ENCODE data around the gene DMD.

The DMD gene

GRCh38 chrX:31271615-31272471, 1939.5 kb downstream of the DMD start:
- intact Hi-C loops (cut with DNase I) = no loop called here
- peak in 1 of 42 donors; percentile 16 for DNase-seq

- intact Hi-C loops (cut with DNase I) = no loop called here
- DNase-seq = no peak
Measured at GRCh38 chrX:31269914-31270313, 1941.4 kb downstream of the DMD start.

GRCh38 chrX:31268359-31268758, 1943.0 kb downstream of the DMD start:
- intact Hi-C loops (cut with DNase I) = no loop called here
- DNase-seq = no peak

GRCh38 chrX:31266203-31267076, 1944.9 kb downstream of the DMD start:
- peak in 41 of 42 donors; percentile 17 to 82 (median 55) for DNase-seq

DNA sequence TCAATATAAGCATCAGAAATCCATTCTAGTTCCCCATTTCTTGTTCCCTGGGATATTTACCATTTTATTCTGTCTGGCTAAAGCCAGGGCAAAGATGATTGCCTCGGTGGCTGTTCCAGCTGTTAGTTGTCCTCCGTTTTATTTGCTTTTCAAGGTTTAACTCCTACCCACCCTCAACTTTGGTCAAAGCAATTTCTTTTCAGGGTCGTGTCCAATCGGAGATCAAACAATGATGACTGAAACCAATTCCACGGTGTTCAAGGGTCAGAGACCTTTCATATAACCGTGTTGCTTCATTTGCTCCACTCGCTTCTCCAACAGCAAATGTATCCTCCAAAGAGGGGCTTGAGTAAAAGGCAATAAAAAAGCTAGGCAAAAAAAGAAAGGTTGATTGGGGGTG, 1946.0 kb downstream of the DMD start:
- intact Hi-C loops (cut with DNase I) = no loop called here
- DNase-seq = no peak

More at GRCh38 chrX:31266203-31267076, 1944.9 kb downstream of the DMD start:
- intact Hi-C loops (cut with DNase I) = no loop called here

- intact Hi-C loops (cut with DNase I) = no loop called here
- DNase-seq = no peak
Measured at GRCh38 chrX:31260351-31260750, 1951.0 kb downstream of the DMD start.

DNA sequence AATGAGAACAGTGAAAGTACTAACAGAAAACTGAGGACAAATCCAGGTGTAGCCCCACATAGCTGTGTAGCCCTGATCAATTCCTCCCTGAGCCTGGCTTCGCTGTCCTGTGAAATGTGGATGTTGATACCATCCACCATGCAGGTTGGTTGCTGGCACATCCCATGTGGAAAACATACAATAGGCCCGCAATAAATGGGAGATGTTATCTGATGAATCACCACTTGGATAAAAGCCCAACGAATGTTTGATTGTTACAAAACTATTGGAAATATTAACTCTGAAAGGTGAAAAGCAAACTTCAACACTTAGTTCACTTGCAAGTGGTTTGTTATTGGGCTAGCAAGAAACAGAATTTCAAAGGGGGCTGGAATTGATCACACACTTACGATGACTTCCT, 1953.2 kb downstream of the DMD start:
- intact Hi-C loops (cut with DNase I) = no loop called here

DNA sequence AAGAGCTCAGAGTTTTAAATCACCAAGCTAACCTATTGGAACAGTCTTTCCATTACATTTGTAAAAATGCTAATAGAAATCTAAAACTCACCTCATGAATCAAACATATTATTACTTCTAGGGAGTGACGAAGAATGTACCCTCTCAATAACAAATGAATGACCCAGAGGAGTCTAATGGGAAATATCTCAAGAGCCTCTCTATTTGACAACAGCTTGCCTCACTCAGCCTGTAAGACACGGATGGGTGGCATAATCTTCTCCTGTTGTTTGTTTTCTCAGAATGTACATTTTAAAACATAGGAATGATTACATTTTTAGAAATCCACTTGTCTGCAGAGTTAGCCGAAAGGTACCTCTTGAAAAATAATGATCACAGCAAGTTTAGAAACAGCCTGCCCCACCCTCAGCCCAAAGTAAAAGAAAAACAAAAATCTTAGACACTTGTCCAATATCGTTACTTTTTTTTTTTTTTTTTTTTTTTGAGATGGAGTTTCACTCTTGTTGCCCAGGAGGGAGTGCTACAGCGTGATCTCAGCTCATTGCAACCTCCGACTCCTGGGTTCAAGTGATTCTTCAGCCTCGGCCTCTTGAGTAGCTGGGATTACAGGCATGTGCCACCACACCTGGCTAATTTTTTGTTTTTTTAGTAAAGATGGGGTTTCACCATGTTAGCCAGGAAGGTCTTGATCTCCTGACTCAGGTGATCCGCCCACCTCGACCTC, 1955.9 kb downstream of the DMD start:
- intact Hi-C loops (cut with DNase I) = no loop called here
- no peak for DNase-seq

More for the DNA sequence above, 1953.2 kb downstream of the DMD start:
- no peak for DNase-seq

- intact Hi-C loops (cut with DNase I) = no loop called here
- no peak for DNase-seq
Measured at GRCh38 chrX:31252133-31252532, 1959.2 kb downstream of the DMD start.

DNA sequence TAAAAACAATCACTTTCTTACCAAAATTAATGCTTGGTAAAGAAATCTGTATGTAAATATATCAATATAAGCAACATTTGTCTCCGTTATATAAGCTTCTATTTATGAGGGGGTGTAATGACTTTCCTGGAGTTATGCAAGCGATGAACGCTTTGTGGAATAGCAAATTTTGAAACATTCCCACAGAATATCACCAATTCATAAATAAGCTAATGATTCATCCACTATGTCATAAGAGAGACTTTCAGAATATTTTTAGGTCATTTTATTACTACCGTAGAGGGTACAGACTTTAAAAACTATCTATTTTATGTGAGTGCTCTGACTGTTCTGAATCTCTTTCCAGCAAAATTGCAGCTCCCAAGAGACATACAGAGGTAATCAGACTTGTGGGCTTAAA, 1960.0 kb downstream of the DMD start:
- no peak for DNase-seq
- intact Hi-C loops (cut with DNase I) = no loop called here

GRCh38 chrX:31245714-31246113, 1965.6 kb downstream of the DMD start:
- no peak for DNase-seq
- intact Hi-C loops (cut with DNase I) = no loop called here

GRCh38 chrX:31243804-31244203, 1967.5 kb downstream of the DMD start:
- intact Hi-C loops (cut with DNase I) = no loop called here
- no peak for DNase-seq

DNA sequence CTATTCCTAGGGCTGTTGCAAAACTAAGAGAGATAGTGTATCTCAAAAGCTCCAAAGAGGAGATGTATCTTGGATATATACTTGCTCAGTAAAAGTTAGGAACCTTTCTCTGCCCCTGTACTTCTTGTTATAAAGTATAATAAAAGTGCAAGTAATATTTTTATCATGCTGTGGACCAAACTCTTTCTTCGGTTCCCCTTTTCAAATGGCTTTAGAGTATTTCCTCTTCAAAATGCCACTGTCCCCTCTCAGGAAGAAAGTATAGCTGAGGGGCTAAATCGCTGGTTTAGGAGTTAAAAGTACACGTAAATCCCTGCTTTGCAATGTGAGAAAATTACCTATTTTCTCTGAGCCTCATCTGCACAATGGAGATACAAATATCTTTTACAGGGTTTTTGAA, 1970.4 kb downstream of the DMD start:
- DNase-seq = no peak

DNA sequence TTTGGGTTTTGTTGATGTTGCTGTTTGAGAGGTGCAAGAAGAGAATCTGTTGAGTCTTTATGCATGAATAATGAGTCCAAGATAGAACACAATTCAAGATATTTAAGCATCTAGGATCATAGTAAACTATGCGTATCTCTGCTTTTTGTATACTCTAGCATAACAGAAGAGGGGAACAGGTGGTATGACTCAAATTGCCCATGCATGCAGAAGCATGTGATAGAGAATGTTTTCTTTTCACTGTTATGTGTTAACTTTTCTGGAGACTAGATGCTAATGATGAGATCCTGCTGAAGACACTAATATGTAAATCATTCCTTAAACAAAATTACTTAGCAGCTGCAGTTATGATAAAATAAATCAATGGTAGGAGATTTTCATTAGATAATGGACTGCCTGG, 1974.2 kb downstream of the DMD start:
- intact Hi-C loops (cut with DNase I) = no loop called here
- no peak for DNase-seq

More for the DNA sequence above, 1970.4 kb downstream of the DMD start:
- intact Hi-C loops (cut with DNase I) = no loop called here

DNA sequence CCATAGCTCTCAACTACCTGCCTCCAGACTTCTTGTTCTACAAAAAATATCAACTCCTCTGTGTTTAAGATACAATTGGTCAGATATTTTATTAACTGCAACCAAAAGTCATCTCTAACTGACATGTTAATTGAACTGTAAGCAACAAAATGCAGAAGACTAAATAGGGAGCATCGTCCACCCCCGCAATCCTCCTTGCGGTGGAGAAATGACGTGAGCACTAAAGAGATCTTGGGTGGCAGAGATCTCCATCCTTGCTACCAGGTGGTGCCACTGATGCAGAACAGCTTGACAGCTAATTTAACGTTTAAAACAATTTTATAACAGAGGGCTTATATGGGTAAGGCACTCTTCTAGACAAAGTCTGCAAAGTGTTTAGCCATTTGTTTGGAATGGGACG, 1975.1 kb downstream of the DMD start:
- intact Hi-C loops (cut with DNase I) = no loop called here
- no peak for DNase-seq

DNA sequence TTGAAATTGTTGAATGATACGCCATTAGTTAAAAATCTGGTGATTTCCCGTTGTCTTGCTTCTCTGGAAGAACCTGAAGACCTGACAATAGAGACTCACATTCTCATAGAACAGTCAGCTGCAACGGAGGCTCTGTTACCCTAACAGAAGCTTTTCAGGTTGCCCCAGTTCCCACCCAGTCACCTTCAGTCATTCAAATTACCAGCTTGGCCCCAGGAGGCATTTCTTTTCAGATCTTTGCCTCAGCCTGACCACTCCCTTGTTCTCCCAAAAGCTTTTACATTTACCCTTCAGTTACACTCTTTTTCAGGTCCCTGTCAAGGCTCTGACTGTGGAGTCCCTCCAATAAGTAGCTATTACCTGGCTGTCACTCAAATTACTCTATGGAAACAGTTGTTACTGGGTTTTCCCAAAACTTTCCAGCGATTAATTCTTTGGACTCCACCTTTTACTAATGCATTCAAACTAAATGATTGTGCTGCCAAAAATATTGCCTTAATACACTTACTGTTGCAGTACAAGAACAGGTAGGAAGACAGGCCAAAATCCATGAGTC, 1977.3 kb downstream of the DMD start:
- DNase-seq = no peak
- intact Hi-C loops (cut with DNase I) = no loop called here

DNA sequence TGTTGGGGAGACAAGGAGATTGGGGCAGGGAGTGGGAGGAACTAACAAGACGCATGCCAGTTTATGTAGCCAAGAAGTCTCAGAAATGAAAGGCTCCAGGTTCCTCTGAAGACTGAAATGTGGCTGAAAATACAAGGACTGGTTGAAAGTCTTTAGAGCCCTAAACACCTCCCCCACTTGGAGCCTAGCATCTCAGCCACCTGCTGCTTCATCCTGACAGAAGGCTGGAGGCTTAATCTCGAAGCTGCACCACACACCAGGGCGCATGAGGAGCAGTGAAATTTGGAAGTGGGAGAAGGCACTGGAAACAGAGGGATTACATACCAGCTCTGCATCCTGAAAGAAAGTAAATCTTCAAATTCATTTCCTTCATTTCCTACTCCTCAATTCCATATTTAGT, 1978.8 kb downstream of the DMD start:
- intact Hi-C loops (cut with DNase I) = no loop called here
- DNase-seq = no peak

GRCh38 chrX:31228909-31229308, 1982.4 kb downstream of the DMD start:
- no peak for DNase-seq
- intact Hi-C loops (cut with DNase I) = no loop called here

DNA sequence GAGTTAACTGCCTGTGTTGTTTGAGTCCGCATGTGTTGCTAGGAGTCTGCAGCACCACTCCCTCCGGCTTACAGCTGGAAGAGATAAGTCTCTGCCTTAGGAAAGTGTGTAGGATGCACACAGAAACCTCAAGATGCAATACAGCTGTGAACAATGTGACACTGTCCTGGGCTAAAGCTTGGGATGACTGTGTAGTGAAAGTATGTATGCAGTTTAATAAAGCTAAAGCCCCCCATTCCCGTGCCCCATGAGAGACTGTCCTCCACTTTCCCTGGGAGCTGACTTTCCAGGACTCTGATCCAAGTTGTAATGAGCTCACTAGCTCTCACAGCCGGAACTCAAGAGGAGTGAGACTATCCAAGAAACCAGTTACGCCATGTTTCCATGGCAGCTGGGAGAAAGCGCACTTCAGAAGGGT, 1982.9 kb downstream of the DMD start:
- intact Hi-C loops (cut with DNase I) = no loop called here
- peak in 7 of 42 donors; percentile 10 to 51 (median 17) for DNase-seq

Measured in head of caudate nucleus (tissue), 42 donors.